Psoas muscle (tissue), 8 donors: ENCODE data around the gene PPAT. TPM values are rescaled to one million over a fixed set of nuclear protein-coding genes. Genes with fewer than 3 reads are reported as not detected.

ENCODE experiments used
- ATAC-seq, 4 donors: fragments of 200-7000 bp; cut with Tn5 transposase; one replicate each; pipeline ENCODE4 v1.9.1; 2020; ENCODE audit warnings: moderate library complexity in 3 of 4, mild to moderate bottlenecking in 2 of 4
- DNase-seq, 2 donors: peaks; one replicate each; pipeline ENCODE4 v3.0.0-alpha.2; 2020
- H3K27ac ChIP-seq: fragments of 200-600 bp; one replicate; pipeline ENCODE4 v1.8.0; 2022
- H3K27me3 ChIP-seq, 3 donors: fragments of 200-600 bp in 1 of 3; one replicate each; pipeline versions ENCODE4 v1.6.1 to v1.8.0; 2013 to 2022; ENCODE audit warnings: low read length in 2 of 3, mild to moderate bottlenecking in 2 of 3, moderate library complexity in 1 of 3; ENCODE audit not compliant: insufficient read depth in 3 of 3
- H3K36me3 ChIP-seq, 2 donors: fragments of 200-600 bp in 1 of 2; one replicate each; pipeline versions ENCODE4 v1.6.1 to v1.8.0; 2013 to 2022; ENCODE audit warnings: low read depth in 1 of 2, mild to moderate bottlenecking in 1 of 2, moderate library complexity in 1 of 2; ENCODE audit not compliant: insufficient read depth in 1 of 2
- H3K4me1 ChIP-seq: fragments of 200-600 bp; one replicate; pipeline ENCODE4 v1.8.0; 2022
- H3K4me3 ChIP-seq: fragments of 200-600 bp; one replicate; pipeline ENCODE4 v1.8.0; 2022; ENCODE audit warnings: mild to moderate bottlenecking
- H3K9me3 ChIP-seq: fragments of 200-600 bp; one replicate; pipeline ENCODE4 v1.8.0; 2022
- CTCF ChIP-seq: fragments of 200-600 bp; IDR thresholded peaks from one replicate; pipeline ENCODE4 v1.8.0; 2022; ENCODE audit warnings: antibody characterized with exemption
- WGBS, 3 donors: extraction: QIAGEN DNeasy Blood & Tissue Kit; methylation state at CpG; one replicate each; pipeline versions ENCODE4 v1.1.6 to v1.1.7; 2013; 5-methylcytosine and 5-hydroxymethylcytosine counted together
- intact Hi-C, 2 donors: fragments of 100-400 bp; cut with DNase I; formaldehyde crosslinking; loops; one replicate each; pipeline versions ENCODE4 v1.11.0 to v1.14.2; 2022
- polyA plus RNA-seq, 3 donors: library from polyadenylated mRNA; stranded (reverse); fragments of 200-250 nt; gene quantifications; one replicate each; pipeline ENCODE4 v1.2.3, GENCODE V29; 2013
- total RNA-seq, 4 donors: library from RNA; stranded (reverse); fragmentation: NEBNext Ultra II Directional in 2 of 4; extraction: Animal tissue kit (Norgen Biotek cat#: 25700) in 2 of 4; gene quantifications; one replicate each; pipeline versions ENCODE4 v1.2.1 to v1.2.4, GENCODE V29; 2021 to 2023
- donor health status: healthy with polysubstance abuse.
- donor health status: DM: no; HTN: no; CAD: no; lungs with moderate emphysema.
- donor health status: Bipolar disorder and iron deficiency.
- donor health status: healthy.
- donor health status: DM: yes; HTN: yes; CAD: no.
- donor health status: DM: no; HTN: no; CAD: no.
- donor health status: DM: no; HTN: no; CAD: no.
- donor health status: DM: yes; HTN: yes; CAD: no.

PPAT gene
- total and polyA plus RNA-seq, 7 donors = 1.8 to 8.1 (median 5.8) TPM

GRCh38 chr4:56406151-56406550, 29.3 kb downstream of the PPAT start:
- peaks cover 7% of the 10 kb centered on the region for H3K4me1 ChIP-seq
- no peak overlapping the region for H3K27ac ChIP-seq
- intact Hi-C loops = no loop called here
- ATAC-seq = no peak
- WGBS, 3 donors = 93 to 95% (median 94%) methylated on average over 4 of the region's 4 CpGs
- H3K9me3 ChIP-seq = no peaks in the 10 kb centered on the region
- no peak for DNase-seq
- no peaks in the 10 kb centered on the region for H3K27me3 ChIP-seq
- H3K36me3 ChIP-seq = peaks cover 0 to 19% of the 10 kb centered on the region in 2 donors
- no peak for TF ChIP-seq CTCF
- H3K4me3 ChIP-seq = no peak overlapping the region

DNA sequence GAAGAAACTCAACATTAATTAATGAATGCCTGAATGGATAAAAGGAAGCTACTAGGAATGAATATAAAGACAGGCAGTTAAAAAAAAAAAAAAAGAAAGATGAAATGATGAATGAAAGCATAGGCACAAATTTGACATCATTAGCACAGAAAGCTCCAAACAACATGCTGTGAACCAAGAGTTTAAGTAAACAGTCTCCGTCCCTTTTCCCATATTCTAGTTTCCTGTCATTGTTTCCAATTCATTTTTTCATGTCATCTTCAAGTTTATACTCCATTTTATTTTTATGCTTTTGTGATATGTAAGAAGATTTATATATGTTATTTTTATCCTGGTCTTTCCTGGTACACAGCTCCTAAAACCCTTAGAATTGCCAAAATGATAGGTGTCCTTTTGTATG, 30.4 kb downstream of the PPAT start:
- Histone ChIP-seq H3K27me3 (no peaks in the 10 kb centered on the region), H3K4me1 (peaks cover 7% of the 10 kb centered on the region), H3K4me3 (no peak overlapping the region), H3K36me3 (peaks cover 0 to 30% of the 10 kb centered on the region in 2 donors), H3K9me3 (no peaks in the 10 kb centered on the region), H3K27ac (no peak overlapping the region)
- DNase-seq = no peak
- WGBS, 3 donors = 84 to 89% (median 85%) methylated on average over 1 of the region's 1 CpG
- intact Hi-C loops = no loop called here
- no peak for TF ChIP-seq CTCF
- ATAC-seq = no peak

GRCh38 chr4:56400560-56400959, 34.9 kb downstream of the PPAT start:
- Histone ChIP-seq H3K36me3 (peaks cover 0 to 29% of the 10 kb centered on the region in 2 donors), H3K27me3 (no peaks in the 10 kb centered on the region), H3K27ac (no peak overlapping the region), H3K9me3 (no peaks in the 10 kb centered on the region), H3K4me1 (no peaks in the 10 kb centered on the region), H3K4me3 (no peak overlapping the region)
- intact Hi-C loops = no loop called here
- DNase-seq = no peak
- 71 to 81% (median 79%) methylated on average over 6 of the region's 6 CpGs for whole genome bisulfite sequencing, 3 donors
- no peak for TF ChIP-seq CTCF
- no peak for ATAC-seq

DNA sequence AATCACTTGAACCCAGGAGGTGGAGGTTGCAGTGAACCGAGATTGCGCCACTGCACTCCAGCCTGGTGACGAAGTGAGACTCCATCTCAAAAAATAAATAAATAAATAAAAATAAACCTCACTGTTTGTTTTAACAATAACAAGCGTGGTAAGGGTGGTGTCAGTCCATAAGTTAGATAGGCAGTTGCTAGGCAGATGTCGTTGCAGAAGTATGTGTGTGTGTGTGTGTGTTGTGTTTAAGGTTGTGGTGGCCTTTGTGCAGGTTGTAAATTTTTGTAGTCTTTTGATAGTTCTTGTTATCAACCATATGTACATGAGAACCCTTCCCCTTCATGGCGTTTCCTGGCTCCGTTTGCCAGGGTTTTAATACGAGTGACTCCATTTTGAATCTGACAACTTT, 44.1 kb downstream of the PPAT start:
- ATAC-seq (no peak), DNase-seq (no peak)
- Histone ChIP-seq H3K4me3 (no peak overlapping the region), H3K27ac (no peak overlapping the region), H3K9me3 (no peaks in the 10 kb centered on the region), H3K4me1 (peaks cover 22% of the 10 kb centered on the region), H3K27me3 (no peaks in the 10 kb centered on the region), H3K36me3 (peaks cover 0 to 9% of the 10 kb centered on the region in 2 donors)
- WGBS, 3 donors = 96 to 97% (median 97%) methylated on average over 8 of the region's 8 CpGs
- intact Hi-C loops = no loop called here
- TF ChIP-seq CTCF = no peak

DNA sequence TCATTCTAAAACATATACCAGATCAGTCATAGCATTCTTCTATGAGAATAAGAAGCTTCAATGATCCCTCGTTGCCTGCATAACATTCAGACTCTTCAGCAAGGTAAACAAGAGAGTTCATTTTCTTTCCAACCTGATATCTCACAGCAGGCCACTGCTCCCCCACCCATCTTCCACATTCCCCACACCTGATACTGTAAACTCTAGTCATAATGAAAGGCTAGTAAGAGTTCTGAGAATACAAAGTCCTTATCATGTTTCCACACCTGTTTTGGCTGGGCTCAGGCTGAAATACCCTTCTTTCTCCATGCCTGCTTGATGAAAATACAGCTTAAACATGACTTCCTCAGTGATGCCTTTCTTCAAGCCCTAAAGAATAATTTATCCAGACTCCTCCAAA, 45.9 kb downstream of the PPAT start:
- Histone ChIP-seq H3K9me3 (no peaks in the 10 kb centered on the region), H3K27me3 (no peaks in the 10 kb centered on the region), H3K4me1 (peaks cover 26% of the 10 kb centered on the region), H3K4me3 (no peak overlapping the region), H3K36me3 (no peaks in the 10 kb centered on the region), H3K27ac (no peak overlapping the region)
- DNase-seq (no peak), ATAC-seq (no peak)
- TF ChIP-seq CTCF = no peak
- intact Hi-C loops = loop anchor here in 1 of 2 donors (2.0 to 5.0 kb wide), 2 partner anchors 21 to 48 kb away; partner anchors contain the start of genes PAICS and PPAT
- WGBS, 3 donors = 43 to 63% (median 55%) methylated on average over 1 of the region's 1 CpG
